Panc1 (cell line): ENCODE data around the gene CAMKMT. TPM values are rescaled to one million over a fixed set of nuclear protein-coding genes. Genes with fewer than 3 reads are reported as not detected.

ENCODE experiments used
- ATAC-seq: fragments of 200-7000 bp; cut with Tn5 transposase; 2 replicates; pipeline ENCODE4 v1.9.1; 2020; ENCODE audit warnings: mild to moderate bottlenecking, moderate library complexity
- BruUV-seq: library from RNA; stranded (reverse); fragments of 400-500 nt; replicated peaks from 2 replicates; lab custom pipeline; 2021; lab: Mats Ljungman, UMichigan
- CTCF ChIA-PET: fragments of 300-600 bp; sonication (Branson Sonifier 250); formaldehyde crosslinking; loops from one replicate; lab custom pipeline; 2022; ENCODE audit warnings: antibody characterized with exemption; lab: Charles Lee
- POLR2A ChIA-PET: fragments of 300-600 bp; sonication (Branson Sonifier 250); formaldehyde crosslinking; loops from one replicate; lab custom pipeline; 2022; ENCODE audit warnings: antibody characterized with exemption; lab: Charles Lee
- DNase-seq: peaks from one replicate; pipeline ENCODE4 v3.0.0-alpha.2; 2010; ENCODE audit warnings: low read depth, low spot score
- H3K27ac ChIP-seq: 2 replicates; pipeline ENCODE4 v1.5.1; 2011; ENCODE audit warnings: mild to moderate bottlenecking, low read length, inconsistent platforms
- H3K27me3 ChIP-seq: fragments of 200-500 bp; sonication (Bioruptor generic); 2 replicates; pipeline ENCODE4 v1.6.0; 2014; ENCODE audit warnings: low read length, inconsistent platforms; ENCODE audit not compliant: control insufficient read depth, insufficient read depth
- H3K36me3 ChIP-seq: fragments of 200-500 bp; sonication (Bioruptor generic); 2 replicates; pipeline ENCODE4 v1.5.1; 2014; ENCODE audit warnings: inconsistent platforms, mild to moderate bottlenecking, low read length, moderate library complexity; ENCODE audit not compliant: control insufficient read depth, insufficient read depth
- H3K4me1 ChIP-seq: 2 replicates; pipeline ENCODE4 v1.5.1; 2011; ENCODE audit warnings: inconsistent platforms, mild to moderate bottlenecking, low read length, moderate library complexity; ENCODE audit not compliant: control insufficient read depth, insufficient read depth
- H3K4me3 ChIP-seq, 2 experiments: 2 replicates each; pipeline ENCODE4 v1.5.1; 2011 to 2012; ENCODE audit warnings: low read depth in 2 of 2, low read length in 2 of 2, mild to moderate bottlenecking in 2 of 2, inconsistent platforms in 1 of 2, moderate library complexity in 1 of 2
- H3K9me3 ChIP-seq: fragments of 200-500 bp; sonication (Bioruptor generic); 2 replicates; pipeline ENCODE4 v1.5.1; 2014; ENCODE audit warnings: low read depth, mild to moderate bottlenecking, inconsistent platforms, low read length, moderate library complexity; ENCODE audit not compliant: control insufficient read depth, insufficient read depth
- CTCF ChIP-seq: fragments of 450-650 bp; IDR thresholded peaks from 2 replicates; pipeline ENCODE4 v1.5.1; 2017; ENCODE audit warnings: mild to moderate bottlenecking
- POLR2AphosphoS5 ChIP-seq: IDR thresholded peaks from 2 replicates; pipeline ENCODE4 v1.6.1; 2012; ENCODE audit warnings: mild to moderate bottlenecking, low read depth, low read length, moderate library complexity
- SIN3A ChIP-seq: IDR thresholded peaks from 2 replicates; pipeline ENCODE4 v1.6.1; 2012; ENCODE audit warnings: low read depth, mild to moderate bottlenecking, low read length, moderate library complexity, borderline replicate concordance; ENCODE audit not compliant: insufficient read depth
- TCF7L2 ChIP-seq: IDR thresholded peaks from 2 replicates; pipeline ENCODE4 v1.6.1; 2011; ENCODE audit warnings: mild to moderate bottlenecking, low read depth, low read length, inconsistent platforms
- in situ Hi-C: cut with HindIII; loops from 2 replicates; pipeline ENCODE4 v1.10.0; 2016; ENCODE audit warnings: low sequenced_read_pairs, low pct_unique_long_range_greater_than_20kb
- intact Hi-C: fragments of 100-400 bp; cut with micrococcal nuclease; formaldehyde crosslinking; loops from one replicate; pipeline ENCODE4 v1.10.0; 2022; ENCODE audit not compliant: unreplicated experiment
- total RNA-seq: library from RNA; stranded (reverse); gene quantifications from one replicate; pipeline ENCODE4 v1.2.1, GENCODE V29; 2021; ENCODE audit not compliant: unreplicated experiment
- TF ChIP-seq, protein P1 (sequence below), 2 experiments: IDR thresholded peaks; 2 replicates each; pipeline ENCODE4 v1.6.1; 2011 to 2012; ENCODE audit warnings: low read depth in 2 of 2, control low read depth in 1 of 2, low read length in 1 of 2, mild to moderate bottlenecking in 1 of 2, moderate library complexity in 1 of 2; ENCODE audit not compliant: insufficient read depth in 1 of 2

CAMKMT gene
- total RNA-seq, 1 experiment from 2014 or later, result 12.6 TPM

DNA sequence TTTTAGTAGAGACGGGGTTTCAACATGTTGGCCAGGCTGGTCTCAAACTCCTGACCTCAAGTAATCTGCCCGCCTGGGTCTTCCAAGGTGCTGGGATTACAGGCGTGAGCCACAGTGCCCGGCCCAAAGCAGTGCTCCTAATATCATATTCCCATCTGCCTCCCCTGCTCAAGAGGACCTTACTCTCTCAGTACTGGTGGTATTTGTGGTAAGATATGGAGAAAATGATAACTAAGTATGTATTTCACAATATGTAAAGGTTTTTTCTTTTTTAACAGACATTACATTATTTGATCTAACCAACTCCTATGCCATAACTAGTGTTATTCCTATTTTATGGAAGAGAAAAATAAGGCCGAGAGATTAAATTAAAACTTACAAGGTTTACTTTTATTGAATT is 201.0 kb downstream of the CAMKMT start:
- no peak for DNase-seq
- Histone ChIP-seq H3K27me3 (no peaks in the 10 kb centered on the region), H3K4me1 (no peaks in the 10 kb centered on the region), H3K9me3 (no peaks in the 10 kb centered on the region), H3K36me3 (no peaks in the 10 kb centered on the region), H3K27ac (no peak overlapping the region), H3K4me3 (no peak overlapping the region)
- TF ChIP-seq, protein P1, sequence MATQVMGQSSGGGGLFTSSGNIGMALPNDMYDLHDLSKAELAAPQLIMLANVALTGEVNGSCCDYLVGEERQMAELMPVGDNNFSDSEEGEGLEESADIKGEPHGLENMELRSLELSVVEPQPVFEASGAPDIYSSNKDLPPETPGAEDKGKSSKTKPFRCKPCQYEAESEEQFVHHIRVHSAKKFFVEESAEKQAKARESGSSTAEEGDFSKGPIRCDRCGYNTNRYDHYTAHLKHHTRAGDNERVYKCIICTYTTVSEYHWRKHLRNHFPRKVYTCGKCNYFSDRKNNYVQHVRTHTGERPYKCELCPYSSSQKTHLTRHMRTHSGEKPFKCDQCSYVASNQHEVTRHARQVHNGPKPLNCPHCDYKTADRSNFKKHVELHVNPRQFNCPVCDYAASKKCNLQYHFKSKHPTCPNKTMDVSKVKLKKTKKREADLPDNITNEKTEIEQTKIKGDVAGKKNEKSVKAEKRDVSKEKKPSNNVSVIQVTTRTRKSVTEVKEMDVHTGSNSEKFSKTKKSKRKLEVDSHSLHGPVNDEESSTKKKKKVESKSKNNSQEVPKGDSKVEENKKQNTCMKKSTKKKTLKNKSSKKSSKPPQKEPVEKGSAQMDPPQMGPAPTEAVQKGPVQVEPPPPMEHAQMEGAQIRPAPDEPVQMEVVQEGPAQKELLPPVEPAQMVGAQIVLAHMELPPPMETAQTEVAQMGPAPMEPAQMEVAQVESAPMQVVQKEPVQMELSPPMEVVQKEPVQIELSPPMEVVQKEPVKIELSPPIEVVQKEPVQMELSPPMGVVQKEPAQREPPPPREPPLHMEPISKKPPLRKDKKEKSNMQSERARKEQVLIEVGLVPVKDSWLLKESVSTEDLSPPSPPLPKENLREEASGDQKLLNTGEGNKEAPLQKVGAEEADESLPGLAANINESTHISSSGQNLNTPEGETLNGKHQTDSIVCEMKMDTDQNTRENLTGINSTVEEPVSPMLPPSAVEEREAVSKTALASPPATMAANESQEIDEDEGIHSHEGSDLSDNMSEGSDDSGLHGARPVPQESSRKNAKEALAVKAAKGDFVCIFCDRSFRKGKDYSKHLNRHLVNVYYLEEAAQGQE (IDR thresholded peaks at IDR 0.05; ENCODE audit: insufficient read depth in 1 of 2, low read depth in 2 of 2, low read length in 1 of 2), result no peak
- no TSS peak for BruUV-seq
- ChIA-PET POLR2A (no interaction called here), CTCF (no interaction called here)
- ATAC-seq, result no peak
- intact Hi-C loops, result no loop called here
- in situ Hi-C loops, result no loop called here

GRCh38 chr2:44564752-44565151 is 203.0 kb downstream of the CAMKMT start:
- Histone ChIP-seq H3K4me1 (no peaks in the 10 kb centered on the region), H3K4me3 (no peak overlapping the region), H3K36me3 (no peaks in the 10 kb centered on the region), H3K27ac (no peak overlapping the region), H3K9me3 (no peaks in the 10 kb centered on the region), H3K27me3 (no peaks in the 10 kb centered on the region)
- TF ChIP-seq SIN3A, result no peak
- TF ChIP-seq, protein P1 (IDR thresholded peaks at IDR 0.05; ENCODE audit: insufficient read depth in 1 of 2, low read depth in 2 of 2, low read length in 1 of 2), result no peak
- no peak for TF ChIP-seq CTCF
- no peak for TF ChIP-seq TCF7L2
- no peak for TF ChIP-seq POLR2AphosphoS5
- no TSS peak for BruUV-seq
- DNase-seq (no peak), ATAC-seq (no peak)
- CTCF ChIA-PET, result no interaction called here
- intact Hi-C loops, result no loop called here
- in situ Hi-C loops, result no loop called here
- POLR2A ChIA-PET, result no interaction called here
